ENCODE results near the gene PLA2G4F. TPM values are rescaled to one million over a fixed set of nuclear protein-coding genes. Genes with fewer than 3 reads are reported as not detected.

PLA2G4F gene
- total RNA-seq, 1 experiment from 2014 or later = 1.9 TPM

DNA sequence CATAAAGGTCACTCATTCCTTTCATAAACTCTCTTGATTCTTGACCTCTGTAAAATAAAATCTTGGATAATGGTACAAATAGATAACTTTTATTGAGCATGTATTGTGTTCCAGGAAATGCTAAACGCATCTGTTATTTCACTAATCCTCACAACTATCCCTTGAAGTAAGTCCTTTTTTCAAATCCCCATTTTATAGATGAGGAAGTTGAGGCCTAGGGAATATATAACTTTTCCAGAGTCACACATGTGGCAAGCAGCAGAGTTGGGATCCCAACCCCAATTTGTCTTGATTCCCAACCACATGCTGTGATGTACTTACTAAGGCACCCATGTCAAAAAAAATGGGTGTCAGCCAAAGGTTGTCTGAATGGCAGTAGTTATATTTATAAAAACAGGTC, 45.4 kb upstream of the PLA2G4F start:
- Histone ChIP-seq H3K4me2 (no peak overlapping the region), H3K9me2 (ENCODE audit: insufficient read depth) (no peaks in the 10 kb centered on the region), H3K27me3 (ENCODE audit: insufficient read depth, low read depth) (no peaks in the 10 kb centered on the region), H3K27ac (no peak overlapping the region), H3K4me3 (no peak overlapping the region), H3F3A (ENCODE audit: insufficient read depth, low read depth) (0 out of 2 replicates have a peak, but pooled peaks cover 3% of the 10 kb centered on the region), H3K79me2 (ENCODE audit: low read depth) (peaks cover 20% of the 10 kb centered on the region), H3K4me1 (replicated peaks; ENCODE audit: insufficient read depth) (peaks cover 2% of the 10 kb centered on the region; the same call in 1 of the 2 replicates), H3K9me3 (ENCODE audit: insufficient read depth, low read depth) (no peaks in the 10 kb centered on the region), H2AFZ (no peak overlapping the region), H3K36me3 (ENCODE audit: low read depth) (peaks cover 5% of the 10 kb centered on the region; the same call in 1 of the 2 replicates), H4K20me1 (ENCODE audit: insufficient read depth) (no peaks in the 10 kb centered on the region)
- TF ChIP-seq, protein P1, sequence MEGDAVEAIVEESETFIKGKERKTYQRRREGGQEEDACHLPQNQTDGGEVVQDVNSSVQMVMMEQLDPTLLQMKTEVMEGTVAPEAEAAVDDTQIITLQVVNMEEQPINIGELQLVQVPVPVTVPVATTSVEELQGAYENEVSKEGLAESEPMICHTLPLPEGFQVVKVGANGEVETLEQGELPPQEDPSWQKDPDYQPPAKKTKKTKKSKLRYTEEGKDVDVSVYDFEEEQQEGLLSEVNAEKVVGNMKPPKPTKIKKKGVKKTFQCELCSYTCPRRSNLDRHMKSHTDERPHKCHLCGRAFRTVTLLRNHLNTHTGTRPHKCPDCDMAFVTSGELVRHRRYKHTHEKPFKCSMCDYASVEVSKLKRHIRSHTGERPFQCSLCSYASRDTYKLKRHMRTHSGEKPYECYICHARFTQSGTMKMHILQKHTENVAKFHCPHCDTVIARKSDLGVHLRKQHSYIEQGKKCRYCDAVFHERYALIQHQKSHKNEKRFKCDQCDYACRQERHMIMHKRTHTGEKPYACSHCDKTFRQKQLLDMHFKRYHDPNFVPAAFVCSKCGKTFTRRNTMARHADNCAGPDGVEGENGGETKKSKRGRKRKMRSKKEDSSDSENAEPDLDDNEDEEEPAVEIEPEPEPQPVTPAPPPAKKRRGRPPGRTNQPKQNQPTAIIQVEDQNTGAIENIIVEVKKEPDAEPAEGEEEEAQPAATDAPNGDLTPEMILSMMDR (conservative IDR thresholded peaks at IDR 0.05) = no peak
- TF ChIP-seq EZH2 (IDR thresholded peaks at IDR 0.05; ENCODE audit: low read depth) = no peak
- DNase-seq = no peak
- BruUV-seq (replicated peaks) = no TSS peak
- POLR2A ChIA-PET (ENCODE audit: unreplicated experiment) = no interaction called here
- intact Hi-C loops (cut with micrococcal nuclease; ENCODE audit: unreplicated experiment) = no loop called here
- CTCF ChIA-PET = no interaction called here

DNA sequence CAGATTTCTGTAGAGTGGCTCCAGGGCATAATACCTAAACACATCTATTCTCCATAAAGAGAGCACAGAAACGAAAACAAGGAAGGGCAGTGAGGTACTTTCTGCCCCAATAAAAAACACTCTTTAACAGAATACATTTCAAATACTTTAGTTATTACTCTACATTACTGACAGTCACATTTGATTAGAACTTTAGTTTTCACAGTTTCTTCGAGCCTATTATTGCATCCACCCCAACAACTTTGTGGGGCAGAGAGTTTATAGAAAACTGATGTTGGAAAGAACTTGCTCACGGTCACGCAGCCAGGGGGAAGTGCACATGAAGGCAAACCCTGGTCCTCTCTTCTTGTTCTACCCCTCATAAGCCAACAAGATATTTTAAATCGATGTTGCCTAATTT, 42.7 kb upstream of the PLA2G4F start:
- Histone ChIP-seq H3K79me2 (ENCODE audit: low read depth) (0 out of 2 replicates have a peak, but pooled peaks cover 6% of the 10 kb centered on the region), H3K9me3 (ENCODE audit: insufficient read depth, low read depth) (no peaks in the 10 kb centered on the region), H3K36me3 (ENCODE audit: low read depth) (peaks cover 5% of the 10 kb centered on the region; the same call in 1 of the 2 replicates), H3K27ac (no peak overlapping the region), H3K4me1 (replicated peaks; ENCODE audit: insufficient read depth) (no peaks in the 10 kb centered on the region), H3K9me2 (ENCODE audit: insufficient read depth) (no peaks in the 10 kb centered on the region), H3F3A (ENCODE audit: insufficient read depth, low read depth) (0 out of 2 replicates have a peak, but pooled peaks cover 3% of the 10 kb centered on the region), H3K4me2 (no peak overlapping the region), H4K20me1 (ENCODE audit: insufficient read depth) (no peaks in the 10 kb centered on the region), H3K4me3 (no peak overlapping the region), H3K27me3 (ENCODE audit: insufficient read depth, low read depth) (no peaks in the 10 kb centered on the region), H2AFZ (no peak overlapping the region)
- ChIA-PET POLR2A (ENCODE audit: unreplicated experiment) (no interaction called here), CTCF (no interaction called here)
- no peak for DNase-seq
- no TSS peak for BruUV-seq (replicated peaks)
- TF ChIP-seq, protein P1 (conservative IDR thresholded peaks at IDR 0.05) = no peak
- TF ChIP-seq EZH2 (IDR thresholded peaks at IDR 0.05; ENCODE audit: low read depth) = no peak
- intact Hi-C loops (cut with micrococcal nuclease; ENCODE audit: unreplicated experiment) = no loop called here

DNA sequence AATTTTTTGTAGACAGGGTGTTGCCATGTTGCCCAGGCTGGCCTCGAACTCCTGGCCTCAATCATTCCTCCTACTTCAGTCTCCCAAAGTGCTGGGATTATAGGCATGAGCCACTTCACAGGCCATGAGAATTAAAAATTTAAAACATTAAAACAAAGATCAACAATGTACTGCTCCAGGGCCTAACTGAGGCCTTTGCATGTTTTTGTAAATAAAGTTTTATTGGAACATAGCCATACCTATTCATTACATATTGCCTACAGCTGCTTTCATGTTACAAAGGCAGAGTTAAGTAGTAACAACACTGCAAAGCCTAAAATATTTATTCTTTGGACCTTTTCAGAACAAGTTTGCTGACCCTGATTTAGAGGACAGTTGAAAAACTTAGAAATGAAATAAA, 42.1 kb upstream of the PLA2G4F start:
- Histone ChIP-seq H3K27me3 (ENCODE audit: insufficient read depth, low read depth) (no peaks in the 10 kb centered on the region), H3K9me2 (ENCODE audit: insufficient read depth) (no peaks in the 10 kb centered on the region), H3K4me3 (no peak overlapping the region), H3K79me2 (ENCODE audit: low read depth) (0 out of 2 replicates have a peak, but pooled peaks cover under 1% of the 10 kb centered on the region), H2AFZ (no peak overlapping the region), H3K36me3 (ENCODE audit: low read depth) (peaks cover 5% of the 10 kb centered on the region; the same call in 1 of the 2 replicates), H3F3A (ENCODE audit: insufficient read depth, low read depth) (0 out of 2 replicates have a peak, but pooled peaks cover 3% of the 10 kb centered on the region), H3K4me1 (replicated peaks; ENCODE audit: insufficient read depth) (no peaks in the 10 kb centered on the region), H3K27ac (no peak overlapping the region), H3K9me3 (ENCODE audit: insufficient read depth, low read depth) (no peaks in the 10 kb centered on the region), H3K4me2 (no peak overlapping the region), H4K20me1 (ENCODE audit: insufficient read depth) (no peaks in the 10 kb centered on the region)
- CTCF ChIA-PET = no interaction called here
- TF ChIP-seq EZH2 (IDR thresholded peaks at IDR 0.05; ENCODE audit: low read depth) = no peak
- TF ChIP-seq, protein P1 (conservative IDR thresholded peaks at IDR 0.05) = no peak
- BruUV-seq (replicated peaks) = no TSS peak
- intact Hi-C loops (cut with micrococcal nuclease; ENCODE audit: unreplicated experiment) = no loop called here
- POLR2A ChIA-PET (ENCODE audit: unreplicated experiment) = no interaction called here
- DNase-seq = no peak

Data from PC-9 (cell line).